ENCODE data around the gene UCHL1.

The UCHL1 gene

DNA sequence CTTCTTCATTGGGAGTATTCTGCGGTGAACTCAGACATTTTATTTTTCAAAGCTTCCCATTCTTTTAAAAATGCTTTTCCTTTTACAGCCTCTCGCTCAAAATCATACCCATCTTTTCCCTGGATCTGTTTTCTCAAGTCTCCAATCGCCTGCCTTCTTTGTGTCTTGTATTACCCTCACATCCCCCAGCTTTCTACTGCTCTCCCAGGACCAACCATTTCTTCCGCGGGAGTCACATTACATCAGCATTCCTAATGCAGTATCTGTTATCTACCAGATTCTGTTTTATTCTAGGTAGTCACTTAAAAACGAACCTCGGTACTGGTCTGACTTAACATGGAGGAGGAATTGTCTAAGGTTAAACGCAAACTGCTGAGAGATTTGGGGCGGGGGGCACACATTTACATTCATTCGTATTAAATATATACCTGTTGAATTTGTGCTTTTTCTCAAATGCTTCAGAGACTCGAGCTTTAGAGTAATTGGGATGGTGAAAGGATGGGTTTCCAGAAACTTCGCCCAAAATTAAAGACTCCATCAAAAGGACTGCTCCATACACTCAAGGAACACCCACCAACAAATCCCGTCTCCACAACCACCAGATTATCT is 493 bp upstream of the UCHL1 start:
- H3K27ac ChIP-seq, result peak overlapping the region; percentile 89
- DNase-seq (ENCODE audit: low read depth, low spot score), result peak; percentile 42
- TF ChIP-seq EZH2 (IDR thresholded peaks at IDR 0.05) (no peak), POLR2AphosphoS5 (IDR thresholded peaks at IDR 0.05; ENCODE audit: borderline replicate concordance, low read depth, low read length) (no peak), FOXP2 (optimal IDR thresholded peaks at IDR 0.05; ENCODE audit: control extremely low read depth, extremely low read length, insufficient read depth) (no peak)

GRCh38 chr4:41257257-41257901 is 651 bp downstream of the UCHL1 start:
- TF ChIP-seq FOXP2 (optimal IDR thresholded peaks at IDR 0.05; ENCODE audit: control extremely low read depth, extremely low read length, insufficient read depth) (no peak), POLR2AphosphoS5 (IDR thresholded peaks at IDR 0.05; ENCODE audit: borderline replicate concordance, low read depth, low read length) (no peak; the same call in 1 of the 2 replicates), EZH2 (IDR thresholded peaks at IDR 0.05) (no peak)
- Histone ChIP-seq H3K27ac (peak overlapping the region; percentile 85), H3K4me3 (peak overlapping the region; percentile 92), H3K9me3 (ENCODE audit: low read depth, low read length) (no peaks in the 10 kb centered on the region), H3K9ac (ENCODE audit: insufficient read length) (peak overlapping the region; percentile 96), H3K36me3 (ENCODE audit: insufficient read depth, low read length) (peaks cover 48% of the 10 kb centered on the region)
- no peak for DNase-seq (ENCODE audit: low read depth, low spot score)

More for the DNA sequence above, 493 bp upstream of the UCHL1 start:
- Histone ChIP-seq H3K9ac (ENCODE audit: insufficient read length) (peak overlapping the region; percentile 88), H3K36me3 (ENCODE audit: insufficient read depth, low read length) (peaks cover 37% of the 10 kb centered on the region), H3K9me3 (ENCODE audit: low read depth, low read length) (no peaks in the 10 kb centered on the region), H3K4me3 (peak overlapping the region; percentile 92)

GRCh38 chr4:41257906-41258305 is 1.2 kb downstream of the UCHL1 start:
- peak overlapping the region; percentile 96 for H3K9ac ChIP-seq (ENCODE audit: insufficient read length)
- TF ChIP-seq POLR2AphosphoS5 (IDR thresholded peaks at IDR 0.05; ENCODE audit: borderline replicate concordance, low read depth, low read length) (peak; percentile 34; the same call in 1 of the 2 replicates), FOXP2 (optimal IDR thresholded peaks at IDR 0.05; ENCODE audit: control extremely low read depth, extremely low read length, insufficient read depth) (no peak)
- H3K4me3 ChIP-seq, result peak overlapping the region; percentile 92
- H3K36me3 ChIP-seq (ENCODE audit: insufficient read depth, low read length), result peaks cover 53% of the 10 kb centered on the region
- no peaks in the 10 kb centered on the region for H3K9me3 ChIP-seq (ENCODE audit: low read depth, low read length)
- no peak for DNase-seq (ENCODE audit: low read depth, low spot score)
- H3K27ac ChIP-seq, result peak overlapping the region; percentile 29; the same call in 1 of the 2 replicates

- Histone ChIP-seq H3K36me3 (ENCODE audit: insufficient read depth, low read length) (peaks cover 62% of the 10 kb centered on the region), H3K9ac (ENCODE audit: insufficient read length) (peak overlapping the region; percentile 96)
Observed at GRCh38 chr4:41258783-41259182, 2.1 kb downstream of the UCHL1 start.

GRCh38 chr4:41260116-41260733 is 3.5 kb downstream of the UCHL1 start:
- Histone ChIP-seq H3K9ac (ENCODE audit: insufficient read length) (peak overlapping the region; percentile 49), H3K27ac (peak overlapping the region; percentile 66), H3K36me3 (ENCODE audit: insufficient read depth, low read length) (peaks cover 77% of the 10 kb centered on the region), H3K4me3 (no peak overlapping the region), H3K9me3 (ENCODE audit: low read depth, low read length) (no peaks in the 10 kb centered on the region)
- no peak for TF ChIP-seq FOXP2 (optimal IDR thresholded peaks at IDR 0.05; ENCODE audit: control extremely low read depth, extremely low read length, insufficient read depth)
- no peak for TF ChIP-seq POLR2AphosphoS5 (IDR thresholded peaks at IDR 0.05; ENCODE audit: borderline replicate concordance, low read depth, low read length)
- TF ChIP-seq EZH2 (IDR thresholded peaks at IDR 0.05), result no peak
- DNase-seq (ENCODE audit: low read depth, low spot score), result no peak

More at GRCh38 chr4:41258783-41259182, 2.1 kb downstream of the UCHL1 start:
- Histone ChIP-seq H3K9me3 (ENCODE audit: low read depth, low read length) (no peaks in the 10 kb centered on the region), H3K4me3 (peak overlapping the region; percentile 92), H3K27ac (peak overlapping the region; percentile 66; the same call in 1 of the 2 replicates)
- TF ChIP-seq EZH2 (IDR thresholded peaks at IDR 0.05), result no peak
- TF ChIP-seq POLR2AphosphoS5 (IDR thresholded peaks at IDR 0.05; ENCODE audit: borderline replicate concordance, low read depth, low read length), result 0 out of 2 replicates have a peak, but pooled peaks have one; percentile 29
- peak; percentile 45 for DNase-seq (ENCODE audit: low read depth, low spot score)

DNA sequence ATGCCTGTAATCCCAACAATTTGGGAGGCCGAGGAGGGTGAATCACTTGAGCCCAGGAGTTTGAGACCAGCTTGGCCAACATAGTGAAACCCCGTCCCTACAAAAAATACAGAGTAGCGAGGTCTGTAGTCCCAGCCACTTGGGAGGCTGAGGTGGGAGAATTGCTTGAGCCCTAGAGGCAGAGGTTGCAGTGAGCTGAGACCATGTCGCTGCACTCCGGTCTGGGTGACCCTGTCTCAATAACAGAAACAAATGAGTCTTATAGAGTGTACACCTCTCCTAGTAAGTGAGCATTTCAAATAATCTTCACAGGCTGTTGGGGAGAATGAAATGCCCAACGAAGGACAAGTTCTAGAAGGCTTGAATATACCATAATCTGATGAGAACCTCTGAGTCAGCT is 5.5 kb downstream of the UCHL1 start:
- Histone ChIP-seq H3K9me3 (ENCODE audit: low read depth, low read length) (no peaks in the 10 kb centered on the region), H3K9ac (ENCODE audit: insufficient read length) (no peak overlapping the region), H3K27ac (peak overlapping the region; percentile 17; the same call in 1 of the 2 replicates), H3K36me3 (ENCODE audit: insufficient read depth, low read length) (peaks cover 96% of the 10 kb centered on the region), H3K4me3 (no peak overlapping the region)
- TF ChIP-seq EZH2 (IDR thresholded peaks at IDR 0.05), result no peak
- no peak for TF ChIP-seq FOXP2 (optimal IDR thresholded peaks at IDR 0.05; ENCODE audit: control extremely low read depth, extremely low read length, insufficient read depth)
- no peak for TF ChIP-seq POLR2AphosphoS5 (IDR thresholded peaks at IDR 0.05; ENCODE audit: borderline replicate concordance, low read depth, low read length)
- no peak for DNase-seq (ENCODE audit: low read depth, low spot score)

GRCh38 chr4:41264212-41264611 is 7.5 kb downstream of the UCHL1 start:
- TF ChIP-seq FOXP2 (optimal IDR thresholded peaks at IDR 0.05; ENCODE audit: control extremely low read depth, extremely low read length, insufficient read depth) (no peak), EZH2 (IDR thresholded peaks at IDR 0.05) (no peak), POLR2AphosphoS5 (IDR thresholded peaks at IDR 0.05; ENCODE audit: borderline replicate concordance, low read depth, low read length) (no peak)
- peaks cover 100% of the 10 kb centered on the region for H3K36me3 ChIP-seq (ENCODE audit: insufficient read depth, low read length)
- no peak for DNase-seq (ENCODE audit: low read depth, low spot score)

GRCh38 chr4:41267997-41268396 is 11.3 kb downstream of the UCHL1 start:
- Histone ChIP-seq H3K4me3 (no peak overlapping the region), H3K9ac (ENCODE audit: insufficient read length) (no peak overlapping the region), H3K9me3 (ENCODE audit: low read depth, low read length) (no peaks in the 10 kb centered on the region), H3K27ac (no peak overlapping the region), H3K36me3 (ENCODE audit: insufficient read depth, low read length) (peaks cover 72% of the 10 kb centered on the region)
- no peak for DNase-seq (ENCODE audit: low read depth, low spot score)
- TF ChIP-seq POLR2AphosphoS5 (IDR thresholded peaks at IDR 0.05; ENCODE audit: borderline replicate concordance, low read depth, low read length), result no peak
- no peak for TF ChIP-seq EZH2 (IDR thresholded peaks at IDR 0.05)
- TF ChIP-seq FOXP2 (optimal IDR thresholded peaks at IDR 0.05; ENCODE audit: control extremely low read depth, extremely low read length, insufficient read depth), result no peak

More at GRCh38 chr4:41264212-41264611, 7.5 kb downstream of the UCHL1 start:
- no peaks in the 10 kb centered on the region for H3K9me3 ChIP-seq (ENCODE audit: low read depth, low read length)
- no peak overlapping the region for H3K4me3 ChIP-seq
- H3K9ac ChIP-seq (ENCODE audit: insufficient read length), result no peak overlapping the region
- peak overlapping the region; percentile 38 for H3K27ac ChIP-seq

All from SK-N-MC (cell line).